Sigmoid colon (tissue), 3 donors: ENCODE results near the gene OPALIN.

ENCODE experiments used
- CTCF ChIP-seq, 4 experiments: fragments of 450-650 bp in 3 of 4; fragments of 200-600 bp in 1 of 4; IDR thresholded peaks; one replicate each; pipeline ENCODE4 v1.5.1; 2016 to 2019; ENCODE audit warnings: antibody characterized with exemption in 4 of 4, mild to moderate bottlenecking in 3 of 4, moderate library complexity in 2 of 4
- POLR2A ChIP-seq, 2 donors: fragments of 450-650 bp; IDR thresholded peaks; one replicate each; pipeline ENCODE4 v1.6.1; 2016; ENCODE audit warnings: antibody characterized with exemption in 2 of 2, mild to moderate bottlenecking in 2 of 2, moderate library complexity in 2 of 2

GRCh38 chr10:96376483-96376882 is 17.7 kb upstream of the OPALIN start:
- TF ChIP-seq POLR2A (IDR thresholded peaks at IDR 0.05) (no peak), CTCF (IDR thresholded peaks at IDR 0.05) (no peak)
